ENCODE measurements around the gene TRPV4.

DNA sequence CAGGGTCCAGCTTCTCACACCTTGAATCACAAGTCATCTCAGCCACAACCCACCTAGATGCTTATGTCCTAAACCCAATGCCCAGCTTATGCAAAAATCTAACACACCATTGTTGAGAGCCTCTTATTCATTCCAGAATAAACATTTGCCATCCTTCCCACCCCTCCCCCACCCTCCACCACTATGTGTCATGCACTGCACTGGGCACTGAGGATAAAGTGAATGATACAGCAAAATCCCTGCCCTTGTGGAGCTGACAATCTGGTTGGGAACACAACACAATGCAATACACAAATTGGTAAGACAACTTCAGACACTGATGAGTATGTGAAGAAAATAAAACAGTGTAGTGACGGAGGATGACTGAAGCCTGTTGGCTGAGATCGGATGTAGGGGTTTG, 48.6 kb upstream of the TRPV4 start:
- TF ChIP-seq, protein P1, sequence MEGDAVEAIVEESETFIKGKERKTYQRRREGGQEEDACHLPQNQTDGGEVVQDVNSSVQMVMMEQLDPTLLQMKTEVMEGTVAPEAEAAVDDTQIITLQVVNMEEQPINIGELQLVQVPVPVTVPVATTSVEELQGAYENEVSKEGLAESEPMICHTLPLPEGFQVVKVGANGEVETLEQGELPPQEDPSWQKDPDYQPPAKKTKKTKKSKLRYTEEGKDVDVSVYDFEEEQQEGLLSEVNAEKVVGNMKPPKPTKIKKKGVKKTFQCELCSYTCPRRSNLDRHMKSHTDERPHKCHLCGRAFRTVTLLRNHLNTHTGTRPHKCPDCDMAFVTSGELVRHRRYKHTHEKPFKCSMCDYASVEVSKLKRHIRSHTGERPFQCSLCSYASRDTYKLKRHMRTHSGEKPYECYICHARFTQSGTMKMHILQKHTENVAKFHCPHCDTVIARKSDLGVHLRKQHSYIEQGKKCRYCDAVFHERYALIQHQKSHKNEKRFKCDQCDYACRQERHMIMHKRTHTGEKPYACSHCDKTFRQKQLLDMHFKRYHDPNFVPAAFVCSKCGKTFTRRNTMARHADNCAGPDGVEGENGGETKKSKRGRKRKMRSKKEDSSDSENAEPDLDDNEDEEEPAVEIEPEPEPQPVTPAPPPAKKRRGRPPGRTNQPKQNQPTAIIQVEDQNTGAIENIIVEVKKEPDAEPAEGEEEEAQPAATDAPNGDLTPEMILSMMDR (conservative IDR thresholded peaks at IDR 0.05; ENCODE audit: low read length): no peak
- no peak for TF ChIP-seq EZH2phosphoT487 (IDR thresholded peaks at IDR 0.05; ENCODE audit: borderline replicate concordance, low read depth, low read length)

Data from OCI-LY7 (cell line).